Middle frontal gyrus (tissue), 1 donor: Measurements from ENCODE around the gene RUFY2.
"Not testable (repeated sequence)": the region's sequence is repeated elsewhere in the genome, so short reads cannot be mapped to it uniquely, and the experiment has no call there.

Experiments
- DNase-seq: peaks from one replicate; pipeline ENCODE4 v3.0.0-alpha.2; 2015; ENCODE audit warnings: low spot score; ENCODE audit errors: extremely low spot score

The RUFY2 gene

DNA sequence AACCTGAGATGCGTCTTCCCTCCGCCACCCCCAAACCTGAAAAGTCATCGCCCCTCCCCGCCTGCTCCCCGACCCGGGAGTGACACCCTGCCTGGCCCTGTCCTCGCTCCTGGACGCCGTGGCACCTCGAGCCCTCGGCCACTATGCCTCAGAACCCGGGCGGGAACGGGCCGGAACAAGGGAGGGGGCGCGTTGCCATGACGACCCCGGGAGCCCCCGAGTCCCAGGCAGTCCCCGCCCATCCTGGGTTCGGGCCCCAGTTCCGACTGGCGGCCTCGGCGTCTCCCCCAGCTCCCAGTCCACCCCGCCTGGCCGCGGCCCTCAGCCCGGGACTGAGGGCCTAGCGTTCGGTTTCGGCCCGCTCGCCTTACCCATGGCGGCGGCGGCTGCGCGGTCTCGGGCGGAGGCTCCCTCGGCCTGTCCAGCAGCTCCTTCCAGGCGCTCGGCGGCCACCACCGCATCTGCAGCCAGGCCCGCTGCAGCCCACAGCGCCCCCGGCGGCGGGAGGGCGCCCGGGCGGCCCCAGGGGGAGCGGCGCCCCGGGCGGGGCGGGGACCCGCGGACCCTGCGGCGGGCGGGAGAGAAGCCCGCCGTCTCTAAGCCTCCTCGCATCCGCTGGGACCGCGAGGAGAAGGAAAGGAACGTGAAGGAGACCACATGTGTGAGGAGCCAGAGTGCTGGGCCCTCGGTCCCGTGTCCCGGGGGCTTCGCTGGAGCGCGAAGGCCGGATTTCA is at the start of gene RUFY2:
RUFY2 (minus strand) TSS at position 463 of the 734 bp plus-strand sequence; CDS start at position 375, 88 bp downstream.
- DNase-seq: peak; percentile 58

- DNase-seq: not testable (repeated sequence)
These were observed 42.6 kb upstream of the RUFY2 start for GRCh38 chr10:68449698-68450097.

- DNase-seq: no peak
These were observed 39.1 kb upstream of the RUFY2 start for GRCh38 chr10:68446179-68446578.

DNA sequence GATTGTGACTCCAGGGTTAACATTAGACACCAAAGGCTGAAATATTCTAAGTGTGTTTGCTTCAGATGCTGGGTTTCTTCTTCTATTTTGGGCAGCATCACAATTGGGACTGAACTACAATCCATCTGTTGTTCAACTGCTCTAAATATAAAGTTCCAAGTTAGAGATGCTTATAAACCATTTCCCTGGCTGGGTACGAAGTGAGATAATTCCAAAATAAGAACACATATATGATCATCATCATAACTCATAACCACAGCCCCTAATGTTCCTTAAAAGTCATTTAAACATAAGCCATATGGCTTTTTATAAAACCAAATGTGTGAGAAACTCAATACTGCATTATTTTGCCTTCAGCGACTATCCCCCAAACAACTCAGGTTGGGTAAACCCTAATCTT is 35.9 kb upstream of the RUFY2 start:
- no peak for DNase-seq

DNA sequence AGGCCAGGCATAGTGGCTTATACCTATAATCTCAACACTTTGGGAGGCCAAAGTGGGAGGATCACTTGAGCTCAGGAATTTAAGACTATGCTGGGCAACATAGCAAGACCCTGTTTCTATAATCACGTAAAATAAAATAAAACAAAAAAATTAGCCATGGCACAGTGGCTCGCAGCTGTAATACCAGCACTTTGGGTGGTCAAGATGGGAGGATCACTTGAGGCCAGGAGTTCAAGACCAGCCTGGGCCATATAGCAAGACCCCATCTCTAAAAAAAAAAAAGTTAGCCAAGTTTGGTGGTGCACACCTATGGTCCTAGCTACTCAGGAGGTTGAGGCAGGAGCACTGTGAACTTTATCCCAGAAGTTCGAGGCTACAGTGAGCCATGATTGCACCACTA is 33.8 kb upstream of the RUFY2 start:
- no peak for DNase-seq

DNA sequence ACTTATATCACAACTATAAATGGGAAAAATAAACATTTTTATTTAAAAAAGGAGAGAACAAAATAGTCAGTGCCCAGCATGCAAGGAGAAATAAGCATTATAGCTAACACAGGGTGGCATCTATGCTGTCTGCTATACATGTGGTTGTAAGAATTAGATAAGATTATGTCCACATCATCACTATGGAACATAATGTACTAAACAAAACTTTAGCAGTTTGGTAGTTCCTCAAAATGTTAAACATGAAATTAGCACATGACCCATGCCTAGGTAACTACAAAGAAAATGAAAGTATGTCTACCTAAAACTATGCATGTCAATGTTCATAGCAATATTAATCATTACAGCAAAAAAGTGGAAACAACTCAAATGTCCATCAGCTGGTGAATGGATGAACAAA is 28.7 kb upstream of the RUFY2 start:
- DNase-seq: no peak

- no peak for DNase-seq
These were observed 27.6 kb upstream of the RUFY2 start for GRCh38 chr10:68434657-68435056.

DNA sequence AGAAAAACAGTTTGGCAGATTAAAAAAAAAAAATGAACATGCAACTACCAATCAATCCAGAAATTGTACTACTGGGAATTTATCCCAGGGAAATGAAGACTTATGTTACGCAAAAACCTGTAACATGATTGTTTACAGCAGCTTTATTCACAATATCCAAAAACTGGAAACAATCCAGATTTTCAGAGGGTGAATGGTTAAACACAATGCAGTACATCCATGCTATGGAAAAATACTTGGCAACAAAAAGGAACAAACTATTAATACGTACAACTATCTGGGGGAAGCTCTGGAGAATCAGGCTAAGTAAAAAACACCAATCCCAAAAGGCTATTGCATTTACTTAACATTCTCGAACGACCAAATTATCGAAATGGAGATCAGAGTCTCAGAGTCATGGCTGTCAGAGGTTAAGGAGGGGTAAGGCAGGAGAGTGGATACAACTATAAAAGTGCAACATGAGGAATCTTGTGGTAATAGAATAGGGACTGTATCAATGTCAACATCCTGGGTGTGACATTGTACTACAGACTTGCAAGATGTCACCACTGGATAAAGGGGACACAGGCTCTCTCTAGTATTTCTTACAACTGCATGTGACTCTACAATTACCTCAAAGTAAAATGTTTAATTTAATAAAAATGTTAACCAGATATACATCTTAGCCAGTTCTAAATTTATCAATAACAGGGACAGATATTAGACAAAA is 21.5 kb upstream of the RUFY2 start:
- DNase-seq: no peak

DNA sequence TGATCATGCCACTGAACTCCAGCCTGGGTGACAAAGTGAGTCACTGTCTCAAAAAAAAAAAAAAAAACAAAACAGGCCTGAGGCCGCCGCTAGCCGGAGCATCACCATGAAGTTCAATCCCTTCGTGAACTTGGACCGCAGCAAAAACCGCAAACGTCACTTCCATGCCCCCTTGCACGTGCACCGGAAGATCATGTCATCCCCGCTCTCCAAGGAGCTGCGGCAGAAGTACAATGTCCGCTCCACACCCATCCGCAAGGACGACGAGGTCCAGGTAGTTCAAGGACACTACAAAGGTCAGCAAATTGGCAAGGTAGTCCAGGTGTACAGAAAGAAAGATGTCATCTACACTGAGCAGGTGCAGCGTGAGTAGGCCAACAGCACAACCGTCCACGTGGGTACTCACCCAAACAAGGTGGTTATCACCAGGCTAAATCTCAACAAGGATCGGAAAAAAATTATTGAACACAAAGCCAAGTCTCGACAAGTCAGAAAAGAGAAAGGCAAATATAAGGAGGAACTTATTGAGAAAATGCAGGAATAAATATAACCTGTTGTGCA is 17.5 kb upstream of the RUFY2 start:
- no peak for DNase-seq

- DNase-seq: no peak
These were observed 16.4 kb upstream of the RUFY2 start for GRCh38 chr10:68423522-68423921.

GRCh38 chr10:68419376-68419775 is 12.3 kb upstream of the RUFY2 start:
- no peak for DNase-seq

DNA sequence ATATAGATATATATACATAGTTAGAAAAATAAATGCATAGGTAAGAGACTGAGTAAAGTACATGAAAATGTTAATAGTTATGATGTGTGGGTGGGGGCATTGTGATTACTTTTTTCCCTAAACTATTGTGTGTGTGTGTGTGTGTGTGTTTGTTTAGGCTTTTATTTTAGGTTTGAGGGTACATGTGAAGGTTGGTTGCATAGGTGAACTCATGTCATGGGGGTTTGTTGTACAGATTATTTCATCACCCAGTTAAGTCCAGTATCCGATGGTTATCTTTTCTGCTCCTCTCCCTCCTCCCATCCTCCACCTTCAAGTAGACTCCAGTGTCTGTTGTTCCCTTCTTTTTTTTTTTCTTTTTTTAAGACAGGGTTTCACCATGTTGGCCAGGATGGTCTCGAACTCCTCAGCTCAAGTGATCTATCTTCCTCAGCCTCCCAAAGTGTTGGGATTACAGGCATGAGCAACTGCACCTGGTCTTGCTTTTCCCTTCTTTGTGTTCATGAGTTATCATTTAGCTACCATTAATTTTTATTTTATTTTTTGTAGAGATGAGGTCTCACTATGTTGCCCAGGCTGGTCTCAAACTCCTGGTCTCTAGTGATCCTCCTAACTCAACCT is 1.9 kb upstream of the RUFY2 start:
- no peak for DNase-seq

DNA sequence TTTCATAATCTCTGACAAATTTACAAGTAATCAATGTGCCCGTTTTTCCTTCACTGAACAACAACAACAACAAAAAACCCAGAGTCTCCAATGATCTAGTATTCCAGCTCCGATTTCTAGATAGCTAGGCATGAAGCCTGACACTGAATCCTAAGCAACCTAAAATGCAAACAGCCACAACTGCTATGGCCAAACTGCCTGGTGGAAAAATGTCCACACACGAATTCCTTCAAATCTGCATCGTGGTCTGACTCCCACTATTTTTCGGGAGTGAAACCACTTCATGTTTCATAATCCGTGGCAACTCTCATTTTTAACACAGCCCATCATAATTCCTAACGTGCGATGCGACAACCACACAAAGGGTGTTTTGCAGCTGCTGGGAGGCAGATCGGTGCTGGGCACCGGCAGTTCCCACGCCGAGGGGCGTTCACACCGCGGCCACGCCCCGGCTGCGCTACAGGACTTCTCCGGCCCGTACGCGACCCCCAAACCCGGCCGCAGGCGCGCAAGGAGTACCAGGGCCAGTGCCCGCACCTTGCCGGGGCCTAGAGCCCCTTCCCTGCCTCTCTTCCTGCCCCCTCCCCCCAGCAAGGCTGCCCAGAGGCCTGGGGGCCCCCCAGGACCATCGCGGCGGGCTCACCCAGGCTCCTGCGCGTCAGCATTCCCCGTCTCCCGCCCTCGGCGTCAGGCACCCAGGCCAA is 814 bp downstream of the RUFY2 start:
- no peak for DNase-seq

- no peak for DNase-seq
These were observed 3.4 kb downstream of the RUFY2 start for GRCh38 chr10:68403701-68404100.

DNA sequence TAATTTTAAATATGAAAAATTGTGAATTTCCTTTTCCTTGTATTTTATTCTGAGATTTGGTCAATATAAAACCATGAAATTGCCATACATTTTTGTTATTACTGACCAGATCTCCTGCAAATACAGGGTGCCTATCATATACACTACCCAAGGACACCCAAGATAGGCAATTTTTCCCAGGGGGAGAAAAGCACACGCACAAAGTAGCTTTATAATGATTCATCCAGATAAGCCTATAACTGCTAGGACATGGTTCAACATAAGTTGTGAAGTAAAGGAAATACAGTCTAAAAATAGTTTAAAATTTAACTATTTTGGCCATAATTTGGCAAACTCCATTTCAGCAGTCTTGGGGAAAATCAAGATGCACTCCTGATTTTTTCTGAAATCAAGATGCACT is 4.8 kb downstream of the RUFY2 start:
- DNase-seq: no peak

DNA sequence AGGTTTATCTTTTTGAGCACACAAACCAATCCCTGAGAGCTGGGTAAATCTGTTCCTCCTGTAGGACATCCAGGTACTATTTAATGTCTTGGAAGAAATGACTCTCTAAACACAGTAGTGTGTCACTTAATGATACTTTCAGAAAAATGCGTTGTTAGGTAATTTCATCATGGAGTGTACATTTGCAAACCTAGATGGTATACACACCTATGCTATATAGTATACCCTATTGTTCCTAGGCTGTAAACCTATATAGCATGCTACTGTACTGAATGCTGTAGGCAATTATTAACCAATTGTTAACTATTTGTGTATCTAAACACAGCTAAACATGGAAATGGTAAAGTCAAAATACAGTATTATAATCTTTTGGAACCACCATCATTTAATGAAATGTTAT is 10.1 kb downstream of the RUFY2 start:
- DNase-seq: no peak

GRCh38 chr10:68385740-68386139 is 21.3 kb downstream of the RUFY2 start:
- no peak for DNase-seq

DNA sequence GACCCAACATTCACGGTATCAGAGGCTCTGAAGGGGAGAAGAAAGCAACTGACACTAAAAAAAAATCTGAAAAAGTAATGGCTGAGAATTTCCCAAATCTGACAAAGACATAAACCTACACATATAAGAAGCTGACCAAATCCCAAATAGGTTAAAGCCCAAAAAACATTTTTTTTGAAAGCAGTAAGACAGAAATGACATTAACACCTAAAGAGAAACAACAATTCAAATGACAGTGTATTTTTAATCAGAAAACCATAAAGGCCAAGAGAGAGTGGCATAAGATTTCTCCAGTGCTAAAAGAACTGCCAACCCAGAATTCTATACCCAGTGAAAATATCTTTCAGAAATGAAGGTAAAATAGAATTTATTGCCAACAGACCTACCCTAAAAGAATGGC is 35.5 kb downstream of the RUFY2 start:
- DNase-seq: no peak

DNA sequence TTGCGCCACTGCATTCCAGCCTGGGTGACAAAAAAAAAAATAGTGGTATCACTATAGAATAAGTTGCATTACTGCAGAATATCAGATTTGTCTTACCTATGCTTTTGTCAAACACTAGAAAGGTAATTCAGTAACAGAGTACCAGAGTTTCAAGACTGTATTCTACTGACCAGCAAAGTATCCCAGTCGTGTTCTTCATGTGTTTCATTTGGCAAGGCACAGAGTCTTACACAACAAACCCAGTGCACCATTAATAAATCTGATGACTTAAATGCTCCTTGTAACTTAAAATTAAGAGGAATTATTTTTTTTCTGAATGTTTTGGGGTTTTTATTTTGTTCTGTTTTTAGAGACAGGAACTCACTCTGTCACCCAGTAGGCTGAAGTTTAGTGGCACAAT is 40.0 kb downstream of the RUFY2 start:
- DNase-seq: no peak

DNA sequence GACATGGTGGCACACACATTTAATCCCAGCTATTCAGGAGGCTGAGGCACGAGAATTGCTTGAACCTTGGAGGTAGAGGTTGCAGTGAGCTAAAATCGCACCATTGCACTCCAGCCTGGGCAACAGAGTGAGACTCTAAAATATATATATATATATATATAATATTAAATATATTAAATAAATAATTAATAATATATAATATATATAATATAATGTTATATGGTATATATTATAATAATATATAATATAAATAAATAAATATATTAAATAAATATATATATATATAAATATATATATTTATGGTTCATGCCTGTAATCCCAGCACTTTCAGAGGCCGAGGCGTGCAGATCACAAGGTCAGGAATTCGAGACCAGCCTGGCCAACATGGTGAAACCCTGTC is 40.5 kb downstream of the RUFY2 start:
- DNase-seq: no peak

DNA sequence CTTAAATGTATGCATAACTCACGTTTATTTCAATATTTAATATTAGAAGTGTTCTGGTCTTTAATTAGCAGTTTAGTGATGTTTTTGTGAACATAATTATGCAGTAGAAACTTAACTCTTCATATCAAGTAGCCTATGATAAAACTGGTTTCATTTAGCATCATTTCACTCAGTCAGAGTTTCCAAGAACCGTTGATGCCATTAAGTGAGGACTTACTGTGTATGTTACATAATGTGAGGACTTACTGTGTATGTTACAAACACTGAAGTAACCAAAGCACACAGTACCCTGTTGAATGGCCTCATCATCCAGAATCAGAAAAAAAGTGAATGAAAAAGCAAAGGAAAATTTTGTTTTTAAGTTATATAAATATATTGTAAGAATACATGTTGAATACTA is 41.5 kb downstream of the RUFY2 start:
- DNase-seq: no peak
